Lower leg skin (tissue), 3 donors: ENCODE measurements around the gene GTF2F2.

Experiments
- CTCF ChIP-seq, 3 donors: fragments of 450-650 bp; IDR thresholded peaks; one replicate each; pipeline ENCODE4 v1.5.1; 2016; ENCODE audit warnings: antibody characterized with exemption in 3 of 3, mild to moderate bottlenecking in 3 of 3, moderate library complexity in 2 of 3
- POLR2A ChIP-seq, 2 donors: fragments of 450-650 bp; IDR thresholded peaks; one replicate each; pipeline ENCODE4 v1.6.1; 2016 to 2017; ENCODE audit warnings: antibody characterized with exemption in 2 of 2, mild to moderate bottlenecking in 1 of 2, moderate library complexity in 1 of 2

- TF ChIP-seq CTCF (IDR thresholded peaks at IDR 0.05) (no peak), POLR2A (IDR thresholded peaks at IDR 0.05) (no peak)
These were observed 213.1 kb downstream of the GTF2F2 start for GRCh38 chr13:45333251-45333976.
